SU-DHL-6 (cell line): ENCODE data around the gene FDXR.

Source experiments
- EZH2phosphoT487 ChIP-seq: fragments of 200-600 bp; sonication (generic), shearing (Covaris generic); conservative IDR thresholded peaks from 2 replicates; pipeline ENCODE4 v1.6.1; 2018; ENCODE audit warnings: mild to moderate bottlenecking, antibody characterized with exemption, low read length, moderate library complexity, mixed read lengths
- TF ChIP-seq, protein P1 (sequence below): fragments of 200-600 bp; sonication (generic); IDR thresholded peaks from one replicate; pipeline ENCODE4 v1.5.1; 2017; ENCODE audit warnings: antibody characterized with exemption, mild to moderate bottlenecking, low read length, moderate library complexity; ENCODE audit not compliant: insufficient read depth, poor library complexity, severe bottlenecking

DNA sequence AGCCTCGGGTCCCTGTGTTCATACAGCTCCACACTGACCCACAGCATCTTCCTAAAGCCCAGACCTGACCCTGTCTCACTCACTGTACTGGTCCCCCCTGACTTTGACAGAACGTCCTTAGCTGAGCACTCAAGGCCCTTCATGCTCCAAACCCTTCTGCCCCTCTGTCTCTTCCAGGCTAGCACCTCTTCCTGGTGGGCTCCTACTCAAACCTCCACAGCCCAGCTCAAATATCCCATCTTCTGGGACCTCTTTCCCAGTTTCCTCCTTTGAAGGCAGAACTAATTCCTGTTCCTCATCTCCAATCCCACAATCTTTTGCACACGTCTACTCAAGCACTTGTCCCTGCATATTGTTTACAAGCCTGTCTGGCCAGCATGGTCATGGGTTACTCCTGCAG lies 21.9 kb downstream of the FDXR start:
- TF ChIP-seq, protein P1, sequence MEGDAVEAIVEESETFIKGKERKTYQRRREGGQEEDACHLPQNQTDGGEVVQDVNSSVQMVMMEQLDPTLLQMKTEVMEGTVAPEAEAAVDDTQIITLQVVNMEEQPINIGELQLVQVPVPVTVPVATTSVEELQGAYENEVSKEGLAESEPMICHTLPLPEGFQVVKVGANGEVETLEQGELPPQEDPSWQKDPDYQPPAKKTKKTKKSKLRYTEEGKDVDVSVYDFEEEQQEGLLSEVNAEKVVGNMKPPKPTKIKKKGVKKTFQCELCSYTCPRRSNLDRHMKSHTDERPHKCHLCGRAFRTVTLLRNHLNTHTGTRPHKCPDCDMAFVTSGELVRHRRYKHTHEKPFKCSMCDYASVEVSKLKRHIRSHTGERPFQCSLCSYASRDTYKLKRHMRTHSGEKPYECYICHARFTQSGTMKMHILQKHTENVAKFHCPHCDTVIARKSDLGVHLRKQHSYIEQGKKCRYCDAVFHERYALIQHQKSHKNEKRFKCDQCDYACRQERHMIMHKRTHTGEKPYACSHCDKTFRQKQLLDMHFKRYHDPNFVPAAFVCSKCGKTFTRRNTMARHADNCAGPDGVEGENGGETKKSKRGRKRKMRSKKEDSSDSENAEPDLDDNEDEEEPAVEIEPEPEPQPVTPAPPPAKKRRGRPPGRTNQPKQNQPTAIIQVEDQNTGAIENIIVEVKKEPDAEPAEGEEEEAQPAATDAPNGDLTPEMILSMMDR, result no peak
- TF ChIP-seq EZH2phosphoT487, result no peak
